Activated naive CD8-positive, alpha-beta T cell treated with anti-CD3 and anti-CD28 coated beads, Interleukin-2, amount 50 U/mL, for 24 hours (primary cell): ENCODE measurements around the gene PRMT9.

ENCODE experiments used
- ATAC-seq: fragments of 150-1000 bp; cut with Tn5 transposase; one replicate; pipeline ENCODE4 v1.10.0; 2021
- DNase-seq: peaks from one replicate; pipeline ENCODE4 v3.0.0; 2021
- H3K27ac Mint-ChIP-seq: one replicate; pipeline ENCODE4 v1.8.0; 2021; ENCODE audit warnings: mild to moderate bottlenecking, mixed read lengths
- H3K27me3 Mint-ChIP-seq: one replicate; pipeline ENCODE4 v1.8.0; 2021; ENCODE audit warnings: mixed read lengths
- H3K36me3 Mint-ChIP-seq: one replicate; pipeline ENCODE4 v1.8.0; 2021; ENCODE audit warnings: low read depth, mixed read lengths
- H3K4me1 Mint-ChIP-seq: one replicate; pipeline ENCODE4 v1.8.0; 2021; ENCODE audit warnings: mixed read lengths
- H3K4me3 Mint-ChIP-seq: one replicate; pipeline ENCODE4 v1.8.0; 2021; ENCODE audit warnings: mild to moderate bottlenecking, moderate library complexity, mixed read lengths
- H3K9me3 Mint-ChIP-seq: one replicate; pipeline ENCODE4 v1.8.0; 2021; ENCODE audit warnings: mixed read lengths

PRMT9 gene

GRCh38 chr4:147617841-147618691 lies 65.9 kb downstream of the PRMT9 start:
- Mint-ChIP-seq H3K9me3 (no peaks in the 10 kb centered on the region), H3K4me1 (peaks cover 32% of the 10 kb centered on the region), H3K36me3 (peaks cover 19% of the 10 kb centered on the region), H3K27me3 (peaks cover 6% of the 10 kb centered on the region), H3K4me3 (peak overlapping the region; percentile 94), H3K27ac (peak overlapping the region; percentile 93)
- ATAC-seq, result no peak
- no peak for DNase-seq

GRCh38 chr4:147617173-147617840 lies 66.7 kb downstream of the PRMT9 start, which contains the start of gene TMEM184C:
TSS of gene TMEM184C (plus strand) at chr4:147617397. CDS start at chr4:147617957, 560 bp downstream.
- ATAC-seq, result peak; percentile 99
- DNase-seq, result peak; percentile 99
- Mint-ChIP-seq H3K36me3 (peaks cover 16% of the 10 kb centered on the region), H3K9me3 (no peaks in the 10 kb centered on the region), H3K4me3 (peak within 1 kb of the TSS; percentile 94), H3K27me3 (peaks cover 7% of the 10 kb centered on the region), H3K4me1 (peaks cover 32% of the 10 kb centered on the region), H3K27ac (peak within 1 kb of the TSS; percentile 93)

- ATAC-seq (peak; percentile 1), DNase-seq (no peak)
- Mint-ChIP-seq H3K9me3 (no peaks in the 10 kb centered on the region), H3K27ac (peak overlapping the region; percentile 93), H3K4me1 (peaks cover 30% of the 10 kb centered on the region), H3K27me3 (peaks cover 9% of the 10 kb centered on the region), H3K4me3 (peak overlapping the region; percentile 94), H3K36me3 (peaks cover 16% of the 10 kb centered on the region)
Measured at GRCh38 chr4:147616849-147617172, 67.2 kb downstream of the PRMT9 start.

- Mint-ChIP-seq H3K9me3 (no peaks in the 10 kb centered on the region), H3K27me3 (peaks cover 9% of the 10 kb centered on the region), H3K36me3 (no peaks in the 10 kb centered on the region), H3K27ac (no peak overlapping the region), H3K4me1 (no peaks in the 10 kb centered on the region), H3K4me3 (no peak overlapping the region)
- DNase-seq (no peak), ATAC-seq (no peak)
Measured at GRCh38 chr4:147610686-147611085, 73.3 kb downstream of the PRMT9 start.

GRCh38 chr4:147607471-147607870 lies 76.5 kb downstream of the PRMT9 start:
- no peak overlapping the region for H3K4me3 Mint-ChIP-seq
- H3K27ac Mint-ChIP-seq, result no peak overlapping the region
- no peaks in the 10 kb centered on the region for H3K4me1 Mint-ChIP-seq
- DNase-seq (no peak), ATAC-seq (no peak)
- H3K36me3 Mint-ChIP-seq, result no peaks in the 10 kb centered on the region
- H3K27me3 Mint-ChIP-seq, result peaks cover 2% of the 10 kb centered on the region
- no peaks in the 10 kb centered on the region for H3K9me3 Mint-ChIP-seq

GRCh38 chr4:147605499-147605898 lies 78.5 kb downstream of the PRMT9 start:
- no peak overlapping the region for H3K27ac Mint-ChIP-seq
- H3K36me3 Mint-ChIP-seq, result no peaks in the 10 kb centered on the region
- no peak for DNase-seq
- no peaks in the 10 kb centered on the region for H3K4me1 Mint-ChIP-seq
- no peaks in the 10 kb centered on the region for H3K9me3 Mint-ChIP-seq
- no peak for ATAC-seq
- no peak overlapping the region for H3K4me3 Mint-ChIP-seq
- H3K27me3 Mint-ChIP-seq, result no peaks in the 10 kb centered on the region

GRCh38 chr4:147599769-147600168 lies 84.2 kb downstream of the PRMT9 start:
- DNase-seq, result no peak
- Mint-ChIP-seq H3K4me1 (no peaks in the 10 kb centered on the region), H3K9me3 (no peaks in the 10 kb centered on the region), H3K36me3 (no peaks in the 10 kb centered on the region), H3K4me3 (no peak overlapping the region), H3K27ac (no peak overlapping the region), H3K27me3 (no peaks in the 10 kb centered on the region)
- no peak for ATAC-seq

GRCh38 chr4:147599206-147599605 lies 84.8 kb downstream of the PRMT9 start:
- no peak overlapping the region for H3K27ac Mint-ChIP-seq
- ATAC-seq, result no peak
- DNase-seq, result no peak
- no peaks in the 10 kb centered on the region for H3K4me1 Mint-ChIP-seq
- H3K9me3 Mint-ChIP-seq, result no peaks in the 10 kb centered on the region
- no peak overlapping the region for H3K4me3 Mint-ChIP-seq
- H3K27me3 Mint-ChIP-seq, result no peaks in the 10 kb centered on the region
- no peaks in the 10 kb centered on the region for H3K36me3 Mint-ChIP-seq

GRCh38 chr4:147597561-147597960 lies 86.4 kb downstream of the PRMT9 start:
- no peaks in the 10 kb centered on the region for H3K4me1 Mint-ChIP-seq

GRCh38 chr4:147596981-147597380 lies 87.0 kb downstream of the PRMT9 start:
- Mint-ChIP-seq H3K27me3 (no peaks in the 10 kb centered on the region), H3K36me3 (no peaks in the 10 kb centered on the region), H3K4me1 (no peaks in the 10 kb centered on the region), H3K9me3 (no peaks in the 10 kb centered on the region), H3K4me3 (no peak overlapping the region), H3K27ac (no peak overlapping the region)
- ATAC-seq (no peak), DNase-seq (no peak)

More at GRCh38 chr4:147597561-147597960, 86.4 kb downstream of the PRMT9 start:
- Mint-ChIP-seq H3K9me3 (no peaks in the 10 kb centered on the region), H3K27ac (no peak overlapping the region), H3K4me3 (no peak overlapping the region), H3K36me3 (no peaks in the 10 kb centered on the region), H3K27me3 (no peaks in the 10 kb centered on the region)
- ATAC-seq (no peak), DNase-seq (no peak)

- H3K4me1 Mint-ChIP-seq, result no peaks in the 10 kb centered on the region
- DNase-seq (no peak), ATAC-seq (no peak)
- H3K9me3 Mint-ChIP-seq, result no peaks in the 10 kb centered on the region
- no peak overlapping the region for H3K4me3 Mint-ChIP-seq
- no peaks in the 10 kb centered on the region for H3K36me3 Mint-ChIP-seq
- H3K27ac Mint-ChIP-seq, result no peak overlapping the region
- H3K27me3 Mint-ChIP-seq, result no peaks in the 10 kb centered on the region
Measured at GRCh38 chr4:147596377-147596776, 87.6 kb downstream of the PRMT9 start.

GRCh38 chr4:147594578-147594977 lies 89.4 kb downstream of the PRMT9 start:
- H3K4me3 Mint-ChIP-seq, result no peak overlapping the region
- H3K27ac Mint-ChIP-seq, result no peak overlapping the region
- H3K9me3 Mint-ChIP-seq, result no peaks in the 10 kb centered on the region
- ATAC-seq (no peak), DNase-seq (no peak)
- H3K36me3 Mint-ChIP-seq, result no peaks in the 10 kb centered on the region
- H3K4me1 Mint-ChIP-seq, result no peaks in the 10 kb centered on the region
- no peaks in the 10 kb centered on the region for H3K27me3 Mint-ChIP-seq

- Mint-ChIP-seq H3K27me3 (no peaks in the 10 kb centered on the region), H3K4me1 (no peaks in the 10 kb centered on the region), H3K27ac (no peak overlapping the region), H3K36me3 (no peaks in the 10 kb centered on the region), H3K4me3 (no peak overlapping the region), H3K9me3 (no peaks in the 10 kb centered on the region)
- no peak for DNase-seq
- ATAC-seq, result no peak
Measured at GRCh38 chr4:147594107-147594506, 89.9 kb downstream of the PRMT9 start.

- no peak overlapping the region for H3K27ac Mint-ChIP-seq
- DNase-seq (no peak), ATAC-seq (no peak)
- no peaks in the 10 kb centered on the region for H3K4me1 Mint-ChIP-seq
- no peaks in the 10 kb centered on the region for H3K36me3 Mint-ChIP-seq
- no peak overlapping the region for H3K4me3 Mint-ChIP-seq
- H3K27me3 Mint-ChIP-seq, result peaks cover under 1% of the 10 kb centered on the region
- H3K9me3 Mint-ChIP-seq, result no peaks in the 10 kb centered on the region
Measured at GRCh38 chr4:147591106-147591505, 92.9 kb downstream of the PRMT9 start.

- Mint-ChIP-seq H3K27ac (no peak overlapping the region), H3K27me3 (peaks cover 2% of the 10 kb centered on the region), H3K36me3 (no peaks in the 10 kb centered on the region), H3K4me3 (no peak overlapping the region), H3K4me1 (no peaks in the 10 kb centered on the region), H3K9me3 (no peaks in the 10 kb centered on the region)
- peak; percentile 57 for DNase-seq
- no peak for ATAC-seq
Measured at GRCh38 chr4:147590249-147590920, 93.6 kb downstream of the PRMT9 start.
